H1 (cell line): ENCODE measurements around the gene GIGYF2.

Experiments
- ATF3 ChIP-seq: IDR thresholded peaks from 2 replicates; pipeline ENCODE4 v1.6.1; 2011; ENCODE audit warnings: low read depth, mild to moderate bottlenecking, low read length; ENCODE audit not compliant: insufficient read depth
- CTCF ChIP-seq, 3 experiments: IDR thresholded peaks; 1 replicate in 2 of 3; 2 replicates in 1 of 3; pipeline versions ENCODE4 v1.5.1 to v1.6.1; 2011; ENCODE audit warnings: low read length in 3 of 3, mild to moderate bottlenecking in 3 of 3, inconsistent platforms in 2 of 3, low read depth in 1 of 3, moderate library complexity in 1 of 3; ENCODE audit not compliant: insufficient read depth in 1 of 3; ENCODE audit errors: control extremely low read depth in 1 of 3
- JUN ChIP-seq: IDR thresholded peaks from 2 replicates; pipeline ENCODE4 v1.6.1; 2011; ENCODE audit warnings: low read depth, mild to moderate bottlenecking, improper control_type of control experiment, low read length
- NANOG ChIP-seq: IDR thresholded peaks from 2 replicates; pipeline ENCODE4 v1.6.1; 2011; ENCODE audit warnings: low read length, low read depth, mild to moderate bottlenecking, inconsistent platforms; ENCODE audit not compliant: insufficient read depth, poor library complexity, severe bottlenecking
- POLR2A ChIP-seq, 2 experiments: IDR thresholded peaks; 1 replicate in 1 of 2; 2 replicates in 1 of 2; pipeline ENCODE4 v1.6.1; 2011; ENCODE audit warnings: low read depth in 2 of 2, low read length in 2 of 2, mild to moderate bottlenecking in 2 of 2; ENCODE audit errors: control extremely low read depth in 1 of 2
- RAD21 ChIP-seq, 2 experiments: IDR thresholded peaks in 1 of 2; conservative IDR thresholded peaks in 1 of 2; 2 replicates each; pipeline ENCODE4 v1.6.1; 2011; ENCODE audit warnings: low read depth in 2 of 2, low read length in 2 of 2, improper control_type of control experiment in 1 of 2, inconsistent platforms in 1 of 2, mild to moderate bottlenecking in 1 of 2, moderate library complexity in 1 of 2
- SUZ12 ChIP-seq: fragments of 200-600 bp; sonication (generic); IDR thresholded peaks from 2 replicates; pipeline ENCODE4 v1.6.1; 2012; ENCODE audit warnings: mild to moderate bottlenecking, inconsistent platforms, low read length, moderate library complexity, mixed read lengths
- TCF12 ChIP-seq: IDR thresholded peaks from 2 replicates; pipeline ENCODE4 v1.6.1; 2011; ENCODE audit warnings: low read depth, mild to moderate bottlenecking, low read length
- ZNF274 ChIP-seq: IDR thresholded peaks from 2 replicates; pipeline ENCODE4 v1.7.0; 2012; ENCODE audit warnings: low read length, borderline replicate concordance; ENCODE audit errors: extremely low read depth

- TF ChIP-seq ATF3 (no peak), CTCF (IDR thresholded peaks at IDR 0.05; ENCODE audit: control extremely low read depth in 1 of 3, insufficient read depth in 1 of 3, low read depth in 1 of 3, low read length in 3 of 3) (no peak), SUZ12 (no peak), JUN (no peak), TCF12 (no peak), ZNF274 (no peak), RAD21 (IDR thresholded peaks at IDR 0.05 in 1 of 2, conservative IDR thresholded peaks at IDR 0.05 in 1 of 2; ENCODE audit: low read depth in 2 of 2, low read length in 2 of 2) (no peak), POLR2A (IDR thresholded peaks at IDR 0.05; ENCODE audit: control extremely low read depth in 1 of 2, low read depth in 2 of 2, low read length in 2 of 2) (no peak), NANOG (no peak)
Measured at GRCh38 chr2:232885264-232885961, 188.3 kb downstream of the GIGYF2 start.
